ENCODE results near the gene ELAPOR1. TPM values are rescaled to one million over a fixed set of nuclear protein-coding genes. Genes with fewer than 3 reads are reported as not detected.

ELAPOR1 gene
- polyA plus RNA-seq, 3 donors from 2014 or later = 0.54 to 6.2 (median 3.0) TPM

- no peak for DNase-seq
- H3K4me3 Mint-ChIP-seq = no peak overlapping the region
- H3K27me3 Mint-ChIP-seq (ENCODE audit: low read depth in 3 of 3) = peaks cover 4 to 26% (median 9%) of the 10 kb centered on the region in 3 donors
- H3K27ac Mint-ChIP-seq = no peak overlapping the region
- no peaks in the 10 kb centered on the region for H3K36me3 Mint-ChIP-seq
- H3K9me3 Mint-ChIP-seq = no peaks in the 10 kb centered on the region
- peaks cover 8 to 9% of the 10 kb centered on the region in 2 donors for H3K4me1 Mint-ChIP-seq
These were observed 6.1 kb upstream of the ELAPOR1 start for GRCh38 chr1:109107785-109108184.

DNA sequence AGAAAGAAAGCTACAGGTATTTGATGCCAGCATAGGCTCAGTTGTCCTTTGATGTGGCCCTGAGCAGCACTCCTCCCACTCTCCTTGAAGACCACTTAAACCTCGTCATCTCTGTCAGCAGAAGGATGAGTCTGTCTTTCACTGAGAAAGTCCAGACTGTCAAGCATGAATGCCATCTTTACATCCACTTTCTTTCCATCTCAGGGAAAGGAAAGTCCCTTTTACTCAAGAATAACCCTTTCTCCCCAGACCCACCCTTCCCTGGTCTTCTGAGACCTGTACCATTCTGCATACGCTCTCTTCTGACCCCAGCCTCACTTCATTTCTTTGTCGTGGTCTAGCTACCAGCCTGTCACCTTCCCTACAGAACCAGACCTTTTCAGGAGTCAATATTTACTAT lies 4.0 kb upstream of the ELAPOR1 start:
- DNase-seq = no peak
- Mint-ChIP-seq H3K4me3 (no peak overlapping the region), H3K27me3 (ENCODE audit: low read depth in 3 of 3) (peaks cover 20 to 45% (median 21%) of the 10 kb centered on the region in 3 donors), H3K36me3 (no peaks in the 10 kb centered on the region), H3K4me1 (peaks cover 25 to 29% of the 10 kb centered on the region in 2 donors), H3K27ac (no peak overlapping the region), H3K9me3 (peaks cover 0 to 2% (median 0%) of the 10 kb centered on the region in 6 donors)

DNA sequence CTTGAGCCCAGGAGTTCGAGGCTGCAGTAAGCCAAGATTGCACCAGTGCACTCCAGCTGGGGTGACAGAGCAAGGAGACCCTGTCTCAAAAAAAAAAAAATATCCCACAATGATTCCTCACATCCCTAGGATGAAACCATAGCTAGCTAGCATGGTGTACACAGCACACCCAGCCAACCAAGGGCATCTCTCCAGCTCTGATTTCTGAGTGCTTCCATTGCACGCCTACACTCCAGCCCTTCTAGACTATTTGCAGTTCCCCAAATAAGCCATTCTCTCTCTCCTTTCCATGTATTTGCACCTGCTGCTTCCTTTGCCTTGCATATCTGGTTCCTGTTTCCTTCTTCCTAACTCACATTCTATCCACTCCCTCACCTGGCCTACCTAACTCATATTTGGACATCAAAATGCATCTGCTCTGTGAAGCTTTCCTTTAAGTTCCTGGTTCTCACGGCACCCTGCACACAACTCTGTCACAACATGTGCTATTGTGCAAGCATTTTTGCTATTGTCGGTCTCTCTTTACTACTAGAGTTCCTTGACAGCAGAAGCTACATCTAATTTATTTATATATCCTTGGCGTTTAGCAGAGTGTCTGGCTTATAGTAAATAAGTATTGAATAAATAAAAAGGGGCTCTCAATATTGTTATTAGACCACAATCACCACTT lies 2.4 kb upstream of the ELAPOR1 start:
- DNase-seq = no peak
- H3K9me3 Mint-ChIP-seq = peaks cover 0 to 2% (median 0%) of the 10 kb centered on the region in 6 donors
- H3K4me3 Mint-ChIP-seq = peak overlapping the region in 1 of 5 donors; percentile 5
- H3K27me3 Mint-ChIP-seq (ENCODE audit: low read depth in 3 of 3) = peaks cover 21 to 47% (median 21%) of the 10 kb centered on the region in 3 donors
- peak overlapping the region in 4 of 6 donors; percentile 6 to 90 (median 81) for H3K27ac Mint-ChIP-seq
- no peaks in the 10 kb centered on the region for H3K36me3 Mint-ChIP-seq
- H3K4me1 Mint-ChIP-seq = peaks cover 26 to 29% of the 10 kb centered on the region in 2 donors

DNA sequence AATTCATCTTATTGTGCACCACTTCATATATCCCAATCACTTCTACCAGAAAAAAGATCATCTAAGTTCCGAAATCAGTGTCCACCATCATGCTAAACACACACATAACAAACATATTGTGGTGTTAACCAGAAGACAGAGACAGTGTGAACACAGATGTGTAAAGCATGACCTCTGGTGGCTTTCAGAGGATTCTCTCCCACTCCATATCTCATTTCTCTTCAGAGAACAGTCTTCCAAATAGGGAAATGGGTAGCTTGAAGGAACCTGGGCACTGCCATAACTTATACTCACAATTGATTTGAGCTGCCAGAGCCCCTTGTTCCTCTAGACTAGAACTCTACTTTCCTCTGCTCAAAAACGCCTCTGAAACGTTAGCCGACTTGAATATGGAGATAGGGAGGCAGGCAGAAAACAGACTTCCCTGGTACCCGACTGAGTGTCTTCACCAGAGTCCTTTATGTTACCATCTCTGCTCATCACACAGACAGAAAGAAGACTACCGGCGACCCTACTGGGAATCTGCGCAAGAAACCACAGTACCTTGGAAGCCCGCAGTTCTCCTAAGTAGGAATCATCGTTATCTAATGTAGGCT lies 1.8 kb upstream of the ELAPOR1 start:
- H3K4me3 Mint-ChIP-seq = peak overlapping the region; percentile 84 to 93 (median 87)
- peak overlapping the region; percentile 73 to 90 (median 85) for H3K27ac Mint-ChIP-seq
- H3K36me3 Mint-ChIP-seq = no peaks in the 10 kb centered on the region
- peaks cover 0 to 2% (median 0%) of the 10 kb centered on the region in 6 donors for H3K9me3 Mint-ChIP-seq
- H3K4me1 Mint-ChIP-seq = peaks cover 26 to 29% of the 10 kb centered on the region in 2 donors
- DNase-seq = peak; percentile 9 to 14 (median 14)
- H3K27me3 Mint-ChIP-seq (ENCODE audit: low read depth in 3 of 3) = peaks cover 21 to 47% (median 21%) of the 10 kb centered on the region in 3 donors

GRCh38 chr1:109112652-109113285 lies 1.1 kb upstream of the ELAPOR1 start:
- Mint-ChIP-seq H3K9me3 (peaks cover 0 to 2% (median 0%) of the 10 kb centered on the region in 6 donors), H3K27me3 (ENCODE audit: low read depth in 3 of 3) (peaks cover 18 to 47% (median 23%) of the 10 kb centered on the region in 3 donors), H3K27ac (peak overlapping the region; percentile 73 to 90 (median 85)), H3K4me3 (peak overlapping the region; percentile 84 to 93 (median 87)), H3K36me3 (no peaks in the 10 kb centered on the region), H3K4me1 (peaks cover 26 to 29% of the 10 kb centered on the region in 2 donors)
- DNase-seq = peak; percentile 85 to 86 (median 85)

DNA sequence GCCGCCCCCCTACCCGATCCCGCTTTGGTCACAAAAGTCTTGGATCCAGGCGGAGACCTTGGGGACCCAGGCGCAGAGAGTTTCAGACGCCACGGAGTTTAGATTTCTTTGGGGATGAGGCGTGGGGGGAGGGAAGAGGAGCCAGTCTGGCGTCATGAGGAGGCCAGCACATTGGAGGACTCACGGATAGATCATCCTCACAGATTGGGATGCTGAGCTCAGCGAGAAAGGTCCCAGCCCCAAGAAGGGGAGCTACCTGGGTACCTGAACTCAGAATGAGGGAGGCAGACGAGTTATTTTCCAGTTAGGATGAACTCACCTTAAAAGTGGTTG lies 393 bp downstream of the ELAPOR1 start:
- DNase-seq = no peak
- H3K27ac Mint-ChIP-seq = peak overlapping the region in 3 of 6 donors; percentile 4 to 73 (median 50)
- H3K27me3 Mint-ChIP-seq (ENCODE audit: low read depth in 3 of 3) = peaks cover 17 to 47% (median 28%) of the 10 kb centered on the region in 3 donors
- H3K4me3 Mint-ChIP-seq = peak overlapping the region; percentile 57 to 93 (median 84)
- no peaks in the 10 kb centered on the region for H3K36me3 Mint-ChIP-seq
- peaks cover 26 to 29% of the 10 kb centered on the region in 2 donors for H3K4me1 Mint-ChIP-seq
- H3K9me3 Mint-ChIP-seq = peaks cover 0 to 2% (median 0%) of the 10 kb centered on the region in 6 donors

- H3K4me3 Mint-ChIP-seq = no peak overlapping the region
- peaks cover 26 to 29% of the 10 kb centered on the region in 2 donors for H3K4me1 Mint-ChIP-seq
- H3K9me3 Mint-ChIP-seq = peaks cover 0 to 2% (median 0%) of the 10 kb centered on the region in 6 donors
- no peak for DNase-seq
- H3K36me3 Mint-ChIP-seq = no peaks in the 10 kb centered on the region
- no peak overlapping the region for H3K27ac Mint-ChIP-seq
- peaks cover 17 to 35% (median 28%) of the 10 kb centered on the region in 3 donors for H3K27me3 Mint-ChIP-seq (ENCODE audit: low read depth in 3 of 3)
These were observed 1.8 kb downstream of the ELAPOR1 start for GRCh38 chr1:109115685-109116084.

GRCh38 chr1:109116286-109116685 lies 2.4 kb downstream of the ELAPOR1 start:
- Mint-ChIP-seq H3K9me3 (peaks cover 0 to 2% (median 0%) of the 10 kb centered on the region in 6 donors), H3K4me3 (no peak overlapping the region), H3K36me3 (no peaks in the 10 kb centered on the region), H3K27ac (no peak overlapping the region), H3K4me1 (peaks cover 26 to 29% of the 10 kb centered on the region in 2 donors), H3K27me3 (ENCODE audit: low read depth in 3 of 3) (peaks cover 17 to 31% (median 28%) of the 10 kb centered on the region in 3 donors)
- DNase-seq = no peak

DNA sequence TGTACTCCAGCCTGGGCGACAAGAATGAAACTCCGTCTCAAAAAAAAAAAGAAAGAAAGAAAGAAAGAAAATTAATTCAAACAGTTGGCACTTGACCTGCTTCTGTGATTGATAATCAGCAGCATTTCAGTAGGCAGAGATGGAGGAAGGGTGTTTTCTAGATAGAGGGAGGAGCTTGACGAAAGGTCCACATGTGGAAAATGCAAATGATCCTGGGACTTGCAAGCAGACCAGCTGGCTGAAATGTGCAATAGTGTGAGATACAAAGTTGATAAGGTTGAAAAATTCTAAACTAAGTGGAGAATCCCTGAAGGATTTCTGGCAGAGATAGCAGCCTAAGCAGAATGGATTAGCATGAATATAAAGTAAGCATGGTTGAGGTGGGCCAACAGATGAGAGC lies 4.2 kb downstream of the ELAPOR1 start:
- no peak for DNase-seq
- H3K27me3 Mint-ChIP-seq (ENCODE audit: low read depth in 3 of 3) = peaks cover 9 to 21% (median 18%) of the 10 kb centered on the region in 3 donors
- peaks cover 0 to 1% (median 0%) of the 10 kb centered on the region in 6 donors for H3K9me3 Mint-ChIP-seq
- H3K4me3 Mint-ChIP-seq = no peak overlapping the region
- H3K36me3 Mint-ChIP-seq = no peaks in the 10 kb centered on the region
- H3K27ac Mint-ChIP-seq = no peak overlapping the region
- peaks cover 17 to 18% of the 10 kb centered on the region in 2 donors for H3K4me1 Mint-ChIP-seq

GRCh38 chr1:109120356-109120755 lies 6.4 kb downstream of the ELAPOR1 start:
- Mint-ChIP-seq H3K27ac (no peak overlapping the region), H3K9me3 (no peaks in the 10 kb centered on the region), H3K36me3 (no peaks in the 10 kb centered on the region)

DNA sequence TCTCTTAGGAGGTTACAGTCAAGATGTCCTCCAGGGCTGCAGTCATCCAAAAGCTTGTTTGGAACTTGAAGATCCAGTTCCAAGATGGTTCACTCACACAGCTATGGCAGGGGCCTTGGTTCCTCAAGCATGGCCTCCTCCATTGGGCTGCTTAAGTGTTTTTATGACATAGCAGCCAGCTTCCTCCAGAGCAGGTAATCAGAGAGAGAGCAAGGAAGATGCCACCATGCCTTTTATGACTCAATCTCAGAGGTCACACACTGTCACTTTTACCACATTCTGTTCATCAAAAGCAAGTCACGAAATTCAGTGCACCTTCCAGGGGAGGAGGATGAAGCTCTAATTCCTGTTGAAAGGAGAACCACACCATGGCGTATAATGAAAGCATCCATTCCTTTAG lies 17.1 kb downstream of the ELAPOR1 start:
- H3K4me1 Mint-ChIP-seq = no peaks in the 10 kb centered on the region
- no peaks in the 10 kb centered on the region for H3K9me3 Mint-ChIP-seq
- peaks cover 0 to 6% (median 2%) of the 10 kb centered on the region in 3 donors for H3K27me3 Mint-ChIP-seq (ENCODE audit: low read depth in 3 of 3)
- H3K27ac Mint-ChIP-seq = no peak overlapping the region
- no peaks in the 10 kb centered on the region for H3K36me3 Mint-ChIP-seq
- no peak overlapping the region for H3K4me3 Mint-ChIP-seq
- no peak for DNase-seq

More at GRCh38 chr1:109120356-109120755, 6.4 kb downstream of the ELAPOR1 start:
- DNase-seq = no peak
- H3K4me3 Mint-ChIP-seq = no peak overlapping the region
- H3K4me1 Mint-ChIP-seq = no peaks in the 10 kb centered on the region
- peaks cover 0 to 7% (median 0%) of the 10 kb centered on the region in 3 donors for H3K27me3 Mint-ChIP-seq (ENCODE audit: low read depth in 3 of 3)

GRCh38 chr1:109131800-109132199 lies 17.9 kb downstream of the ELAPOR1 start:
- H3K27ac Mint-ChIP-seq = no peak overlapping the region
- H3K9me3 Mint-ChIP-seq = no peaks in the 10 kb centered on the region
- no peak for DNase-seq
- peaks cover 0 to 6% (median 2%) of the 10 kb centered on the region in 3 donors for H3K27me3 Mint-ChIP-seq (ENCODE audit: low read depth in 3 of 3)
- no peaks in the 10 kb centered on the region for H3K4me1 Mint-ChIP-seq
- H3K4me3 Mint-ChIP-seq = no peak overlapping the region
- H3K36me3 Mint-ChIP-seq = no peaks in the 10 kb centered on the region

- Mint-ChIP-seq H3K4me3 (no peak overlapping the region), H3K4me1 (no peaks in the 10 kb centered on the region), H3K36me3 (no peaks in the 10 kb centered on the region), H3K9me3 (no peaks in the 10 kb centered on the region), H3K27ac (no peak overlapping the region), H3K27me3 (ENCODE audit: low read depth in 3 of 3) (peaks cover 0 to 6% (median 2%) of the 10 kb centered on the region in 3 donors)
- DNase-seq = no peak
These were observed 19.2 kb downstream of the ELAPOR1 start for GRCh38 chr1:109133002-109133706.
